ENCODE measurements around the gene SUPT20HL1.
"Not testable (repeated sequence)": the region's sequence is repeated elsewhere in the genome, so short reads cannot be mapped to it uniquely, and the experiment has no call there.

- TF ChIP-seq, protein P1, sequence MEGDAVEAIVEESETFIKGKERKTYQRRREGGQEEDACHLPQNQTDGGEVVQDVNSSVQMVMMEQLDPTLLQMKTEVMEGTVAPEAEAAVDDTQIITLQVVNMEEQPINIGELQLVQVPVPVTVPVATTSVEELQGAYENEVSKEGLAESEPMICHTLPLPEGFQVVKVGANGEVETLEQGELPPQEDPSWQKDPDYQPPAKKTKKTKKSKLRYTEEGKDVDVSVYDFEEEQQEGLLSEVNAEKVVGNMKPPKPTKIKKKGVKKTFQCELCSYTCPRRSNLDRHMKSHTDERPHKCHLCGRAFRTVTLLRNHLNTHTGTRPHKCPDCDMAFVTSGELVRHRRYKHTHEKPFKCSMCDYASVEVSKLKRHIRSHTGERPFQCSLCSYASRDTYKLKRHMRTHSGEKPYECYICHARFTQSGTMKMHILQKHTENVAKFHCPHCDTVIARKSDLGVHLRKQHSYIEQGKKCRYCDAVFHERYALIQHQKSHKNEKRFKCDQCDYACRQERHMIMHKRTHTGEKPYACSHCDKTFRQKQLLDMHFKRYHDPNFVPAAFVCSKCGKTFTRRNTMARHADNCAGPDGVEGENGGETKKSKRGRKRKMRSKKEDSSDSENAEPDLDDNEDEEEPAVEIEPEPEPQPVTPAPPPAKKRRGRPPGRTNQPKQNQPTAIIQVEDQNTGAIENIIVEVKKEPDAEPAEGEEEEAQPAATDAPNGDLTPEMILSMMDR (conservative IDR thresholded peaks at IDR 0.05): not testable (repeated sequence)
- TF ChIP-seq EZH2 (IDR thresholded peaks at IDR 0.05; ENCODE audit: low read depth): not testable (repeated sequence)
These were observed 21.9 kb downstream of the SUPT20HL1 start for GRCh38 chrX:24382315-24382714.

All from PC-9 (cell line).